Activated effector memory CD4-positive, alpha-beta T cell treated with Interleukin-2 at 50 U/mL for 16 hours (primary cell): ENCODE measurements around the gene NXPH1.

Source experiments
- DNase-seq: peaks from one replicate; pipeline ENCODE4 v3.0.0-alpha.2; 2020

NXPH1 gene

DNA sequence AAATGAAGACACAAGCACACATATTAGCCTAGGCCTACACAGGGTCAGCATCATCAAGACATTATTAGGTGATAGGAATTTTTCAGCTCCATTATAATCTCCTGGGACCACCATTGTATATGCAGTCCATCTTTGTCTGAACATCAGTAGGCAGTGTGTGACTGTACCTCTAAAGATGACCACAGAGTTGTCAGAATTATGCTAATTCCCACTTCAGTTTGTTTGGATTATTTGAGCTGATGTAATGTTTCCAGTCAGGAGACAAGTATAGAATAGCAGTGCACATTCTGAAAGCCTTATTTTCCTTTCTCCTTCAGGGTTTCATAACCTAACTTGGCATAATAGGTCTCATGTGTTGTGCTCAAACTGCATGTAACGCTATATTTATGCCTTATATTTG lies 306.4 kb downstream of the NXPH1 start:
- no peak for DNase-seq

DNA sequence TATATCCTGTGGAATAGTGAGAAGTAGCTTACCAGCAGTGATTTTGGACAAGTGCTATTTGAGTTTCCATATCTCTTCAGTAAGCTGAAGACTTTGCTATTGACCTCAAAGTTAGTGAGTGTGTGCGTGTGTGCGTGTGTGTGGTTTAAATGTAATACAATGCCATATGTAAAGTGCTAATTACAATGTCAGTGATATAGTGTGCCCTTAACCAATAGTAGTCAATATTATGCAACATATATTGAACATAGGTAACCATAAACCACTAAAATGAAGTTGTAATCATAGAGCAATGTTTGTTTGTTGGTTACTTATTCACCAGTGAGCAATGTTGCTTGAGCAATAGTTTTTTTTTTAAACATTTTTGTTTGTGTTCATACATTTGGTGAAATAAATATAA lies 309.4 kb downstream of the NXPH1 start:
- no peak for DNase-seq

DNA sequence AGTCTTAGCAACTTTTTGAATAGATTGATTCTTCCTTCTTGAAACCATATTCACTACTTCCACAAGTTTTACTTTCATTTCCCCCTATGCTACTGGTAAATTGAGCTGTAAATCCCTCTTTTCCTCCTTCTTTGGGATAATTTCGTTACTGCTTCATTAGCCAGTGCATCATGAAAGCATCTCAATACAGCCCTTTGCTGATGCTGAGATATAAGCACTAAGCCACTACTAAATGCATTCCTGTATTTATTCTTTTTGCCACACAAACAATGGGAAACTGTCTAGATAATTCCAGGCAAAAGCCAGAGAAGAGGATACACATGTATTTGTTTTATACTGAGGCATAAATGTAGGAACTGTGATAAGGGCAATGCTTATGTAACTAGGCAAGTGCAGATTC lies 313.9 kb downstream of the NXPH1 start:
- DNase-seq = no peak

DNA sequence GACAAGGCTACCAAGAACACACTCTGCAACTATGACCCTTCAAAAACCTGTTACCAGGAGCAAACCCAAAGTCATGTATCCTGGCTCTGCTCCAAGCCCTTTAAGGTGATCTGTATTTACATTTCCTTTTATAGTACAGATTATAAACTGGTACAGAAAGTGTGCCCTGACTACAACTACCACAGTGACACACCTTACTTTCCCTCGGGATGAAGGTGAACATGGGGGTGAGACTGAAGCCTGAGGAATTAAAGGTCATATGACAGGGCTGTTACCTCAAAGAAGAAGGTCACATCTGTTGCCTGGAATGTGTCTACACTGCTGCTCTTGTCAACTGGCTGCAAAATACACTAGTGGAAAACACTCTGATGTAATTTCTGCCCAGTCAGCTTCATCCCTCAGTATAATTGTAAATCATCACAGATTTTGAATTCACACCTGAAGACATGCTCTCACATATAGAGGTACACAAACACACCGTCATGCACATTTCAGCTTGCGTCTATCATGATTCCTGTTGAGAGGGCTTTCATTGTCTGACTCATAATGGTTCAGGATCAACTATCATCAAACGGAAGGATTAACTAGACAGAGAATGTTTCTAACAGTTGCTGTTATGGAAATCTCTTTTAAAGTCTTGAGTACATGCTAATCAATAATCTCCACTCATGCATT lies 318.3 kb downstream of the NXPH1 start:
- DNase-seq = no peak

DNA sequence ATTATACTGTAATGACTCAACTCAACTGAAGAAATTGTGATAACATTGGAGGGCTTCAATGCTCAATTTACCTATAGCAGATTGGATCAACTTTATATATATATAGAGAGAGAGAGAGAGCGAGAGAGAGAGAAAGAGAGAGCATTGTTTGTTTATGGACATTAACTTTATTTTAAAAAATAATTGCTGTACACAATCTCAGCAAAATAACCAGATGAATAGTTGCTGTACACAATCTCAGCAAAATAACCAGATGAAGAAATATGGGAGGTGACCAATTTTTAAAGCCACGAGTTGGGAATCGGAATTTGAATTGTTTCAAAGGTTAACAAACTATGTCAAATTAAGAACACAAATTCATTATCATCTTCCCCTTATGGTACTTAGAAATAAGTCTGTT lies 319.9 kb downstream of the NXPH1 start:
- DNase-seq = no peak

DNA sequence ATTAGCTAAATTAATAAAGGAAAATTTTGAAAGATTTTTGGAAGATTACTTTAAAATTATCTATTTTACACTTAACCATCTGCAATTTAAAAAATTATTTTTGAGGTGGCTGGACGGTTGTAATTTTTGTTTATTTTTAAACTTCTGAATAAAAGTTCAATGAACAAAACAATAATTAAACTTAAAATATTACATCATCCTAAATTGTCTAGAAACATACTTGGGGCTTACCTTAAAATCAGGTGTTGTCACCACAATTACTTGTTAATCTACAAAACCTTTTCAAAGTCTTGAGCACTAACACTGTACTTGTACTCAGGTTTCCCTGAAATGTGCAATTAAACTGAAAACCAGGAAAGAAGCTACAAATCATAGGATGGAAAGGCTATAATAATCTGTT lies 328.3 kb downstream of the NXPH1 start:
- DNase-seq = no peak

DNA sequence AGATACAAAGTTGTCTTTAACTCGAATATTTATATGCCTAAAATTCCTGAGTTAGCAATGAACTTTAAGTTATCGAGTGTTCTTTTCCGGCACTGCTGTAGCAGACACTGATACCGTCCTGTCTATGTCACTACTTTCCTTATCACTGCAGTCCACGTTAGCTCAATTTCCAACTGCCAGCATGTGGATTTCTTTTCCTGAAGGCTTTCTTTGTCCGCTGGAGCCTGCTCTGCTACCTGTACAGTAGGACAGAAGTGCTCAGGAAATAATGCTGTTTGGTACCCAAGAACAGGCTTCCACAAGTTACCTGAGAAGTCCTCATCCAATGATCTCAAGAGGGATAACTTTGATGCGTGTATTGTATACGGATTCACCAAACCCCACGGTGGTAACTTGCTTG lies 329.4 kb downstream of the NXPH1 start:
- no peak for DNase-seq

DNA sequence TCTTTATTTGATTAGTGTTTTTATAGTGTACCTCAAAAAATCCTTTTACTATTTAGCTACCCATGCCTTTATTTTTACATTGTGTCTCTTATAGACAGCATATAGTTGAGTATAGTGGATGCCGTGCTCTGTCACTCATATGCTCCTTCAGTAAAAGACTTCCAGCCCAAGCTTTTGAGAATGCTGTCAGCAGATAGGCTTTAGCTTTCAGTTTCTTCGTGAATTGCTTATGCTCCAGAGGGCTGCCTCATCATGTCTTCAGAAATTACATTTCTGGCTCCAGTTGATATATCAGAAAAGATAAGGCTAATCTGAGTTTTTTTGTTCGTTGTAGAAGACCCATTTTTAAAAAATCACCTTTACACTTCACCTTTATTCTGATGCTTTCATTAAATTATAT lies 332.0 kb downstream of the NXPH1 start:
- no peak for DNase-seq

DNA sequence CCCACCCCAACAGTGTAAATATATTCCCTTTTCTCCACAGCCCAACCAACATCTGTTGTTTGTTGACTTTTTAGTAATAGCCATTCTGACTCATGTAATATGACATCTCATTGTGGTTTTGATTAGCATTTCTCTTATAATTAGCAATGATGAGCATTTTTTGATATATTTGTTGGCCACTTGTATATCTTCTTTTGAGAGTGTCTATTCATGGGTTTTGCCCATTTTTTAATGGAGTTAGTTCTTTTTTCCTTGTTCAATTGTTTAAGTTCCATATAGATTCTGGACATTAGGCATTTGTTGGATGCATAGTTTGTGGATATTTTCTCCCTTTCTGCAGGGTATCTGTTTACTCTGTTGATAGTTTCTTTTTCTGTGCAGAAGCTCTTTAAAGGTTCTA lies 340.1 kb downstream of the NXPH1 start:
- no peak for DNase-seq

DNA sequence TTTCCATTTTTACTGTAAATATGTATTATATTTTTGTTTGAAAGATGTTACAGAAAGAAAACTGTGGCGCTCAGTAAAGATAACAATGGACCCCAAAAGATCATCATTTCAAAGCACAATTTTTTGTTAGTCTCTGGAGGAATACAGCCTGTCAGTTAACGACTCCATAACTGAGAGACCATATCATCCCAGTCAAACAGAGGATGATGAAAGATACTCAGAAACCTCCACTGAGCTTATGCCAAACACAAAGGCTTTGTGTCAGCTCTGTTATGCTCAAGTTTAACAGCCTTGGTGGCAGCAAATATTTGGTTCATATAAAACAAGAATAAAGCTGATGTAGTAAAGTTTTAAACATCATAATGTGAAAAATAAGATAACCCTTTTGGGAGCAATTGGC lies 345.1 kb downstream of the NXPH1 start:
- DNase-seq = no peak

DNA sequence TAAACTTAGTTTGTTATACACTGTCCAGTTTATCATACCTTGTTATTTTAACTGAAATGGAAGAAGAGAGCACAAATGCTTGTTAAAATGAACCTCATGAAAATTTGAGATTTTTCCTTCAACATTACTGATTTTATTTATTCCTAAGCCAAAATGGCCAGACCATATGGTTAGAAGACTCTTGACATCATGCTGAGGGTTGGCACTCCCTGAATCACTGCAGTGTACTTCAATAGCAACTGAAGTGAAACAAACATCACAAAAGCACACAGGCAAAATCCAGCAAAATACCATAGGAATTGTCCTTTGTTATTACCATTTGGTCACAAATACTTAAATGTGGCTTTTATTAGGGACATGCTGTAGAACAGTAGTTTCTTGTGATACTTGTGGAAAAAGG lies 347.8 kb downstream of the NXPH1 start:
- DNase-seq = no peak

DNA sequence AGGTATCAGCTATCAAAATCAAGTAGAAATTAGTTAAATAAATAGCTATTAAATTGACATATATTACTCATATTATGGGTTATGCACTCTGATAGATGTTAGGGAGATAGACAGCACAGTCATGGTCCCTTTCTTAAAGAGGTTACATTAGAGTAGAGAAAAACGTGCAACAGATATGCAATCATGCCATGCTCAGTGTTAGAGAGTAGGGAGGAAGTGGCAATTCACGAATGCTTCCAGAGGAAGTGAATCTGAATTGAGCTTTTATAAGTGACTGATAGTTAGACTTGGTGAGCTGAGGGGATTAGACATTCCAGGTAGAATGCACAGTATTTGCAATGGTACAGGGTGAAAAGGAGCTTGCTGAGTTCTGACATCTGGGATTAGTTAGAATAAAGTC lies 349.8 kb downstream of the NXPH1 start:
- DNase-seq = no peak

DNA sequence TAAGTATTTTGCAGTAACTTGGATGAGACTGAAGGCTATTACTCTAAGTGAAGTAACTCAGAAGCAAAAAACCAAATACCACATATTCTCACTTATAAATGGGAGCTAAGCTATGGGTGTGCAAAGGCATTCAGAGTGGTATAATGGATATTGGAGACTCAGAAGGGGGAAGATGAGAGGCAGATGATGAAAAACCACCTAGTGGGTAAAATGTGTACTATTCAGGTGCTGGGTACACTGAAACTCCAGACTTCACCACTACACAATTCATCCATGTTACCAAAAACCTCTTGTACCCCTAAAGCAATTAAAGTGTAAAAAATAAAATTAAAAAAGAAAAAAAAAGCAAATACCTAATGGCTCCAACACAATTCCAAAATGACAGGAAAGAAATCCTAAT lies 351.7 kb downstream of the NXPH1 start:
- DNase-seq = no peak

DNA sequence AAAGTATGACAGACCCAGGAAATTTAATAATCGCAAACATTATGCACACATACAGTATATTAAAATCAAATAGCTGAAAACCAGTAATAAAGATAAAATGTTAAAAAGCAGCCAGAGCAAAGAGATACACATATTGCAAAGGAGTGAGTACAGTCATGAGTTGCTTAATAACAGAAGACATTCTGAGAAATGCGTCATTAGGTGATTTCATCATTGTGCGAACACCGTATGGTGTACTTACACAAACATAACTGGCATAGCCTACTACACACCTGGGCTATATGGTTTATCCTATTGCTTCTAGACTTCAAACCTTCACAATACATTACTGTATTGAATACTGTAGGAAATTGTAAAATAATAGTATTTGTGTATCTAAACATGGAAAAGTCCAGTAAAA lies 367.6 kb downstream of the NXPH1 start:
- DNase-seq = no peak
